Heart left ventricle (tissue), 13 donors: Measurements from ENCODE around the gene CACNA2D1.

Experiments
- CTCF ChIP-seq, 12 donors: fragments of 200-600 bp; sonication (generic) in 4 of 12; IDR thresholded peaks; one replicate each; pipeline versions ENCODE4 v1.5.0 to v1.8.0; 2018 to 2022; ENCODE audit warnings: antibody characterized with exemption in 12 of 12, mild to moderate bottlenecking in 5 of 12
- POLR2A ChIP-seq, 2 donors: fragments of 450-650 bp; IDR thresholded peaks; one replicate each; pipeline ENCODE4 v1.6.1; 2017; ENCODE audit warnings: antibody characterized with exemption in 2 of 2, mild to moderate bottlenecking in 2 of 2, moderate library complexity in 2 of 2
- donor health status: ischemic (EF 13 %, LVEDD 7.1; RV severe dilation, severe dysfunction).
- donor health status: DM: no; HTN: yes; CAD: no.
- donor health status: DM: no; HTN: no; CAD: no.
- donor health status: ischemic (EF 25% LVEDD 6.9; RV normal size, moderate dysfunction).
- donor health status: ischemic (EF 25% LVEDD 5.7; RV mildly dilated, moderate dysfunction).
- donor health status: ischemic (EF 35%, LVEDD 5.7; RV mildly dilated, moderate dysfunction).
- donor health status: nonischemic (EF 11% LVEDD 7.7; RV severe dilation, severe dysfunction).
- donor health status: DM: yes; HTN: yes; CAD: no.
- donor health status: PGD.
- donor health status: ischemic (EF 29% LVEDD 5.4; RV normal size, mild dysfunction).
- donor health status: nonischemic (EF 23%, LVEDD 6.1; RV moderate dilation, normal function).

- TF ChIP-seq POLR2A (IDR thresholded peaks at IDR 0.05), result no peak
- TF ChIP-seq CTCF (IDR thresholded peaks at IDR 0.05), result no peak
Measured at GRCh38 chr7:82339958-82340357, 103.6 kb downstream of the CACNA2D1 start.
